ENCODE results near the gene RAB40A.
A peak's percentile ranks its signal among the peaks of the same experiment; 100 is the strongest.

RAB40A gene, protein sequence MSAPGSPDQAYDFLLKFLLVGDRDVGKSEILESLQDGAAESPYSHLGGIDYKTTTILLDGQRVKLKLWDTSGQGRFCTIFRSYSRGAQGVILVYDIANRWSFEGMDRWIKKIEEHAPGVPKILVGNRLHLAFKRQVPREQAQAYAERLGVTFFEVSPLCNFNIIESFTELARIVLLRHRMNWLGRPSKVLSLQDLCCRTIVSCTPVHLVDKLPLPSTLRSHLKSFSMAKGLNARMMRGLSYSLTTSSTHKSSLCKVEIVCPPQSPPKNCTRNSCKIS

DNA sequence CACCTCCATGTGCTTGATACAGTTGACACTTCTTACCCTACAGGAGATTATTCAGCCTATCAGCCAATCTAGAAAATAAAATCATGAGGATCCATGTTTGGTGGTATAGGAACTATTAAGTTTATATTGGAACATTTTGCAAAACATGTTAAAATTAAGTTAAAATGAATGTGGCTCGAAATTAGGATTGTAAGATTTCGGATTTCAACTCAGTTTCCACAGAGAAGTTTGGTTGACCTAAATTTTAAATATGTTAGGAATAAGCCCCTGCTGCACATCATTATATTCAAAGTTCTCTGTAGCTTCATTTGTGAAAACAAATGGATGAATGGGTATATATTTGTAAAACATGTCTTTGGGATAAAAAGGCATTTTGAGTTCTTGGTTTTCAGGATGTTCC lies at the start of gene RAB40A:
TSS of gene RAB40A (minus strand) at position 101 of the 400 bp plus-strand sequence. CDS start 18,733 bp downstream, outside the sequence.
- DNase-seq = no peak
- in situ Hi-C loops (cut with HindIII; ENCODE audit: low pct_ligation_motif_present, low pct_unique_long_range_greater_than_20kb, low sequenced_read_pairs) = no loop called here

DNA sequence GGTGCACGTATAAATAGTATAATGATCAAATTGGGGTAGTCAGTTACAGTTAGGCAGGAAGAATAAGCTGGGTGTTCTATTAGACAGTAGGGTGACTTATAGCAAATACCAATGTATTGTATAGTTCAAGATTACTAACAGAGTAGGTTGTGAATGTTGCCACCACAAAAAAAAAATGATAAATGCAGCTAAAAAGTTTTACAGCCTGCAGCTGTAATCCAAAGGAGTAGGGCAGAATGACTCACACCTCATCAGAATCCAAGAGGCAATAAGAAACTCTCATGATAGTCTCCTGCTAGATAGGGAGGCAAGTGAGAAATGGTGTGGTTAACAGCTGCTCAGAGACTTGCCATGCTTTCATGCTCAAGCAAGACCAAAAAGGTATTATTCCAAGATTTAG lies 46.5 kb upstream of the RAB40A start:
- DNase-seq = no peak
- in situ Hi-C loops (cut with HindIII; ENCODE audit: low pct_ligation_motif_present, low pct_unique_long_range_greater_than_20kb, low sequenced_read_pairs) = no loop called here

DNA sequence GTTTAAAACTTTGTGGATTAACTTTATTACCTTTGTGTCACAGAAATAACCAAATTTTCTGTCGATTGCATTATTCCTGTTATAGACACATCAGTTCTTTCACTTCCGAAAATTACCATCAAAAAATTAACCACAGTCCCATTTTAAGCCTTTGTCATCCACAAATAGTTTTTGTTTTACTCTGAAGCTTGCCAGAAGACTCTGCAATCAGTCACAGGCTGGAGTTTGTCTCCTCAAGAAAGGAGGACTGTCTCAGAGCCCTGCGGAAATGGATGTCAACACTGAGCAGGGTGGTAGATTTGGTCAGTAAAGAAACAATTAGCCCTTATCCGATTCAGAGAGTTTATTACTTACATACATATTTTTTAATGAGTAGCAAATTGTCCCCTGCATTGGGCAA lies 45.9 kb upstream of the RAB40A start:
- in situ Hi-C loops (cut with HindIII; ENCODE audit: low pct_ligation_motif_present, low pct_unique_long_range_greater_than_20kb, low sequenced_read_pairs) = no loop called here

DNA sequence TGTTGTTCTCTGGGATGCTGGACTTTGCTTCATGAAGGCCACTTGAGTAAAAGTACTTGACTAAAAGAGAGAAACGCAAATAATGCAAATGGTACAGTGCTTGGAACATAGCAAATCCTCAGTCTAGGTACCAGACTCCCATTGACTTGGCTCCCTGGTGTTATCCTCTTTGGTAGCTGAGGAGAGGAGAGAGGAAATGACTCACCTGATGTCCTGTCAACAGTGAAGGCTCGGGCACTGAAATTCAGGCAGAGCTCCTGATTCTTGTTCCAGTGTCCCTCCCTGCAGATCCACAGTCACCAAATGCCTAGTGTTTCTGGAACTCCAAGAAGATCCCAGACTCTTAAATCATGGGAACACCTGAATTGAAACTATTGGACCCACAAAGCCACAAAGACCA lies 43.5 kb upstream of the RAB40A start:
- in situ Hi-C loops (cut with HindIII; ENCODE audit: low pct_ligation_motif_present, low pct_unique_long_range_greater_than_20kb, low sequenced_read_pairs) = no loop called here
- DNase-seq = no peak

More for the DNA sequence above, 45.9 kb upstream of the RAB40A start:
- DNase-seq = no peak

DNA sequence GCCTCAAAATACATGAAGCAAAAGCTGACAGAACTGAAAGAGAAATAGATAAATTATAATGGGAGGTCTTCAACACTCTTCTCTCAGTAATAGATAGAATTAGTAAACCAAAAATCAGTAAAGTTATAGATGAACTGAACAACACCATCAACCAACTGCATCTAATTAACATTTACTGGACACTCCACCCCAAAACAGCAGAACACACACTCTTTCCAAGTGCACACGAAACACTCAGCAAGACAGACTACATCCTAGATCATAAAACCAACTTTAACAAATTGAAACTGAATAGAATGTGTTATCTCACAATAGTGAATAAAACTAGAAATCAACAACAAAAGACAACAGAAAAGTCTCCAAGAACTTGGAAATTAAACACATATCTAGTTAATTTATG lies 41.0 kb upstream of the RAB40A start:
- DNase-seq = no peak
- in situ Hi-C loops (cut with HindIII; ENCODE audit: low pct_ligation_motif_present, low pct_unique_long_range_greater_than_20kb, low sequenced_read_pairs) = no loop called here

DNA sequence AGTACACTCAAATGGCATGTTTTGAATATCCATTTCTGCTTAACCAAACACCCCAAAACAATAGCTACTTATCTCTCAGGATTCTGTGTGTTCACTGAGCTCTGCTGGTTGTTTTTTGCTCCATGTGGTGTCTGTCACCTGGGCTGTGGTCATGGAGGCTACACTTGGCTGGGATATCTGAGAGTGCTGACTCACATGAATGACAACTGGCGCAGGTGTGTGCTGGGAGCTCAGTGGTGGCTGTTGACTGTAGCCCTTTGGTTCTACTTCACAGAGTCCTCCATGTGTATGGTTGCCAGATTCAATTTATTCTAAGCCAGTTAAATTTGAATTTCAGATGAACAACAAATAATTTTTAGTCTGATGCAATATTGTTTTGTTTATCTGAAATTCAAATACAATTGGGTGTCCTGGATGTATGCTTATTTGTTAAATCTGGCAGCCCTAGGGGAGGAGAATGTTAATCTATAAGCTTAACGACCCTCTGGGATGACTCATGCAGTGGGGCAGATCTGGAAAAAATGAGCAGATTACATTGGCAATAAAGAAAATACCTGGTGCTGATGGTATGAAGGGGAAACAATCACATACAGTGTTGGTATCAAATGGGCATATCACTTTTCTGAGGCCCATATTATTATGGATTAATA lies 37.8 kb upstream of the RAB40A start:
- no peak for DNase-seq
- in situ Hi-C loops (cut with HindIII; ENCODE audit: low pct_ligation_motif_present, low pct_unique_long_range_greater_than_20kb, low sequenced_read_pairs) = no loop called here

DNA sequence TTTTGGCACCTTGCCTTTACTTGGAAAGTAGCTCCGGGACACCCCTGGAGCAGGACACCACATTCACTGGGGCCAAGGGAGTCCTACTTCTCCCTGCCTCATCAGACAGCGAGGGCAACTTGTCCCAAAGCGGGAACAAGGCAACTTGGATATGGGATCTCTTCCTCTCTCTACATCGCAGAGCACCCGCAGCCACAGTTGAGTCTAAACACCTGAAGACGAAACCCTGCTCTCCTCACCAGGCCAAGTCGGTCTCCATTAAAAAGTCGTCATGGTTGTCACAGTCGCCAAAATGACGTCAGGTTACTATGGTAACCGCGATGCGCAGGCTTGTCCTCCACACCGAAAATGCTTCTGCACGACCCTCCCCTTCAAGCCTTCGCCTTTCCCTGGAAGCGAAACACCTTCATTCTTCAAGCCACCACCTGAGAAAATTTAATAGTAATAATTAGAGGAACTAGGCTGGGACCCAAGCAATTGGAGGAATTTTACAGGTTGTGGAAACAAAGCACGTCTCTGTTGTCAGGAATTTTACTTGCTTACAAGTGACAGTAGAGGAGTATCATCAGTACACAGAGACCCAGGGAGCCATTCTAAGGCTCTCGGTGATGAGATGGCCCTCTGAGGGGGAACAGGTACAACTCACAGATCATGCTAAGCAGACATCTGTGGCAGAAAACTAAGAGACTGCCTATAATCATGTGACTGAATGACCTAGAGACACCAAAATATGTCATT lies 35.6 kb upstream of the RAB40A start:
- peak; percentile 68 for DNase-seq
- in situ Hi-C loops (cut with HindIII; ENCODE audit: low pct_ligation_motif_present, low pct_unique_long_range_greater_than_20kb, low sequenced_read_pairs) = no loop called here

DNA sequence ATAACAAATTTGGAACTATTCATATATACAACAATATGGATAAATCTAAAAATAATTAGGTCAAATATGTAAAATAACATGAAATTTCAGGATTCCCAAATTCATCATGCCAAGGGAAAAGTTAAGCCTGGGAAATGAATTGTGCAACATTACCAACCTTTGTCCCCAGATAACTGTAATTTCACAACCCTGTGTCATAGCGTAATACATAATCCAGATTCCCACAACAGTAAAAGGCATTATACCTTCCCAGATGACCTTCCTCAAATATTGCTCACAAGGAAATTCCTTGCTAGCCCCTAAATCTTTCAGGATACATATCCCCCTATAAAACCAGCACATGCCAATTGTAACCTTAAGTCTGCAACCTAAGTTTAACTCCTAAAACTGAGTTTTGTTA lies 32.9 kb upstream of the RAB40A start:
- no peak for DNase-seq
- in situ Hi-C loops (cut with HindIII; ENCODE audit: low pct_ligation_motif_present, low pct_unique_long_range_greater_than_20kb, low sequenced_read_pairs) = no loop called here

DNA sequence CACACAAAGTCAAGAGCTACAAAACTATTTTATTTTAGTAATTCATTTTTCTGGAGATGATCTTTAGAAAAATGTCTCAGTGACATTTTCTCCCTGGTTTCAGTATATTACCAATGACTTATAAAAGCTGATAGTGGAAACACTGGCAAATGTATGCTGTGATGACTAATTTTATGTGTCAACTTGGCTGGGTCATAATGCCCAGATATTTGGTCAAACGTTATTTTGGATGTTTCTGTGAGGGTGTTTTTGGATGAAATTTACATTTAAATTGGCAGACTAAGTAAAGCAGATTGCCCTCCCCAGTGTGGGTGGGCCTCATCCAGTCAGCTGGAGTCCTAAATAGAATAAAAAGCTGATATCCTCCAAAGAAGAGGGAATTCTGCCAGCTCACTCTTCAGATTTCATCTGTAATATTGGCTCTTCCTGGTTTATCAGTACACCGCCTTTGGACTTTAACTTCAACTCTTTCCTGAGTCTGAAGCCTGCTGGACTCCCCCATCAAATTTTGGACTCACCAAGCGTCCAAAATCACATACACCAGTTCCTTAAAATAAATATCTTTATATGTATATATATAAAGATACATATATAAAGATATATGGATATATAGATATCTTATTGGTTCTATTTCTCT lies 31.2 kb upstream of the RAB40A start:
- DNase-seq = no peak
- in situ Hi-C loops (cut with HindIII; ENCODE audit: low pct_ligation_motif_present, low pct_unique_long_range_greater_than_20kb, low sequenced_read_pairs) = no loop called here

DNA sequence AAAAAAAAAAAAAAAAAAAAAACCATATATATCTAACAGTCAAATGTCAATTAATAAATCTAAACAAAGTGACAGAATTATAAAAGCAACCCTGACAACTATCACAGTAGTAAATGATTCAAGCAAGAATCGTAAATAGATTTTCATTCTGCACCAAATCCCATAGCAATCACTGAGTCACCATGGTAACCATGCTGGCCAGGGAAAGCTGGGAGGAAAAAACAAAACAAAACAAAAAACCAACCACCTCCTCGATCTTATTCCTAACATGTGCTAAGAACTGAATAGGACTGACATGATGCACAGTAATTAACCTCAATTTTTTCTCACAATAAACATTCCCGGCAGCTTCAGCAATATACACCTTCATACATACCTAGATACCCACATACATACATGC lies 30.6 kb upstream of the RAB40A start:
- DNase-seq = no peak
- in situ Hi-C loops (cut with HindIII; ENCODE audit: low pct_ligation_motif_present, low pct_unique_long_range_greater_than_20kb, low sequenced_read_pairs) = no loop called here

DNA sequence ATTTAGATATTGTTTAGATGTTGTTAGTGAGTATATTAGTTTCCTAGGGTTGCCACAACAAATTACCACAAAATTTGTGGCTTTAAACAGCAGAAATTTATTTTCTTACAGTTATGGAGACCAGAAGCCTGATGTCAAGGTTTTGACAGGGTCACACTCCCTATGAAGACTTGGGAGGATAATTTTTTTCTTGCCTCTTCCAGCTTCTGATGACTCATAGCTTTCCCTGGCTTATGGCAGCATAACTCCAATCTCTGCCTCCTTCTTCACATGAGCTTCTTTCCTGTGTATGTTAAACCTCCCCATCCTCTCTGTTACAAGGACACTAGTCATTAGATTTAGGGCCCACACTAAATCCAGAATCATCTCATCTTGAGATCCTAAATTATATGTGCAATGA lies 20.9 kb upstream of the RAB40A start:
- no peak for DNase-seq
- in situ Hi-C loops (cut with HindIII; ENCODE audit: low pct_ligation_motif_present, low pct_unique_long_range_greater_than_20kb, low sequenced_read_pairs) = no loop called here

DNA sequence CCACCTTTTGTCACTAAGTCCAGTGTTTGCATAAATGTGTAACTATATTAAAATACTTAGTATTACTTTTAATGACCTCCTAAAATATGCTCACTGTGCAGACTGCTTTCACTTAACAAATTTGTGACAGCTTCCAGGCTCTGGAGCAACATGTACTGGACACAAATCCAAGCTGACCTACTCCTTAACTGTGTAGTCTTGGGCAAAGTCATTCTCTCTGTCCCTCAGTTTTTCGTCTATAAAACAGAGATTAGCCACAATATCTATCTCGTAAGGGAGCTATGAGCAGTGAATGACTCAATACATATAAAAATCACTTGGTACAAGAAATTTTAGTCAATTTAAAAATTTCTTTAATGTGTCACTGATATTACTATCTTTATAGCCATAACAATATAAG lies 20.4 kb upstream of the RAB40A start:
- DNase-seq = no peak
- in situ Hi-C loops (cut with HindIII; ENCODE audit: low pct_ligation_motif_present, low pct_unique_long_range_greater_than_20kb, low sequenced_read_pairs) = no loop called here

DNA sequence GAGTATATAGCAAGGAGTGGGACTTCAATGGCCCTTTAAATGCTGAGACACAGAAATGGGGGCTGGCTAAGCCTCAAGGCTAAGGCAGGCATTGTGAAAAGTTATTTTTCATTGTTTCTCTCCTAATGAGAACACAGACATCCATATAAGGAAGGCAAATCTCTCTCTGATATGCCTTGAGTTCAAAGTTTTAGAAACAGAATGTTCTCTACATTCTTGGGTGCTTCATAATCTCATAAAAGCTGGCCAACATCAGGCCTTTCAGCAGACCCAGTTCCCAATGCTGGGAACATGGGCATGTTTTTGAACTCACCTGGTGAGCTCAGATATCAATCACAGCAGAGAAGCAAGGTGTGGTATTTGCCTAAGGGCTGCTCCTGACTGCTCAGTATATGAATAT lies 19.4 kb upstream of the RAB40A start:
- in situ Hi-C loops (cut with HindIII; ENCODE audit: low pct_ligation_motif_present, low pct_unique_long_range_greater_than_20kb, low sequenced_read_pairs) = no loop called here

DNA sequence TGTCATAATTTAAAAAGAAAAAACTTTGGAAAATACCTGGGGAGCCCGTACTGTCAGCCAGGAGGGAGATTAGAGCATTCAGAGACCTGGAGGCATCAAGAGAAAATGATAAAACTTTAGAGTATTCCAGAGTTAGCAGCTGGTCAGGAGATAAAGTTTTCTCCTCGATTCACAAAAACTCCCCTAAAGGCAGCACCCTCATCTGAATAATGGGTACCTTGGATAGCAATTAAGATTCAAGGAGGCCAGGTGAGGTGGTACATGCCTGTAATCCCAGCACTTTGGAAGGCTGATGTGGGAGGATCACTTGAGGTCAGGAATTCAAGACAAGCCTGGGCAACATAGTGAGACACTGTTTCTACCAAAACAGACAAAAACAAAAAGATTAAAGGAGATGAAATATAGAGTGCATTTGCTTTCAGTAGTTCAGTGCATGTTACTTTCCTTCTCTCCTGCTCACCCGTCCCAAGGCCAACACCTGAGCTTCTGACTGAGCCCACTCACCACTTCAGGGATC lies 18.6 kb upstream of the RAB40A start:
- DNase-seq = no peak
- in situ Hi-C loops (cut with HindIII; ENCODE audit: low pct_ligation_motif_present, low pct_unique_long_range_greater_than_20kb, low sequenced_read_pairs) = no loop called here

More for the DNA sequence above, 19.4 kb upstream of the RAB40A start:
- DNase-seq = no peak

DNA sequence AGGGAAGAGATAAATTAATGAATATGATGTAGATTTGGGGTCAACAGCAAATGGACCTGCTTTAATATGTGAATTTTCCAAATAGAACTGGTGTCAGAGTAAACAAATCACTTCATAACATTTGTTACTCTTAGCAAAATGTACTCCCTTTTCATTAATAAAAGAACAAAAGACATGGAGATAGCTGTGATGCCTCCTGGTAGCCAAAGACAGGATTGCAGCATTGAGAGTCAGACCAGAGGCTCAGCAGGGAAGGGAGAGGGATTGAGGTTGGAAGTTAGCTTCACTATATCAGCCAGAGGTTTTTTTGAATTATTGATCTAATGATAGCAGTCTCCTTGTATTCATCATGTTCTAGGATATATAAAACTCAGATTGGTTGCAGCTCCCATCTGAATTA lies 17.4 kb upstream of the RAB40A start:
- in situ Hi-C loops (cut with HindIII; ENCODE audit: low pct_ligation_motif_present, low pct_unique_long_range_greater_than_20kb, low sequenced_read_pairs) = no loop called here

DNA sequence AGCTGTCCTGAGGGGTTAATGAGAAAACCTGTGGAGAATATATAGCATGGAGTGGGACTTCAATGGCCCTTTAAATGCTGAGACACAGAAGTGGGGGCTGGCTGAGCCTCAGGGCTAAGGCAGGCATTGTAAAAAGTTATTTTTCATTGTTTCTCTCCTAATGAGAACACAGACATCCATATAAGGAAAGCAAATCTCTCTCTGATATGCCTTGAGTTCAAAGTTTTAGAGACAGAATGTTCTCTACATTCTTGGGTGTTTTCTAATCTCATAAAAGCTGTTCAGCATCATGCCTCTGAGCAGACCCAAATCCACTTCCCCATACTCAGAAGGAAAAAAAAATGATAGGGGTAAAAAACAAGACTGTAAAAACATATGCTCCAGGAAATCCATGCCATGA lies 16.8 kb upstream of the RAB40A start:
- in situ Hi-C loops (cut with HindIII; ENCODE audit: low pct_ligation_motif_present, low pct_unique_long_range_greater_than_20kb, low sequenced_read_pairs) = no loop called here

More for the DNA sequence above, 17.4 kb upstream of the RAB40A start:
- no peak for DNase-seq

DNA sequence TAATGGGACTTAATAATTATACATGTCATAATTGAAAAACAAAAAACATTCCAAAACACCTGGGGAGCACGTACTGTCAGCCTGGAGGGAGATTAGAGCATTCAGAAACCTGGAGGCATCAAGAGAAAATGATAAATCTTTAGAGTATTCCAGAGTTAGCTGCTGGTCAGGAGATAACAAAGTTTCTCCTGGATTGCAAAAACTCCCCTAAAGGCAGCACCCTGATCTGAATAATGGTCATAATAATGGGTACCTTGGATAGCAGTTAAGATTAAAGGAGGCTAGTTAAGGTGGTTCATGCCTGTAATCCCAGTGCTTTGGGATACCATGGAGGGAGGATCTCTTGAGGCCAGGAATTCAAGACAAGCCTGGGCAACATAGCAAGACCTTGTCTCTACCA lies 15.9 kb upstream of the RAB40A start:
- in situ Hi-C loops (cut with HindIII; ENCODE audit: low pct_ligation_motif_present, low pct_unique_long_range_greater_than_20kb, low sequenced_read_pairs) = no loop called here

More for the DNA sequence above, 16.8 kb upstream of the RAB40A start:
- no peak for DNase-seq

DNA sequence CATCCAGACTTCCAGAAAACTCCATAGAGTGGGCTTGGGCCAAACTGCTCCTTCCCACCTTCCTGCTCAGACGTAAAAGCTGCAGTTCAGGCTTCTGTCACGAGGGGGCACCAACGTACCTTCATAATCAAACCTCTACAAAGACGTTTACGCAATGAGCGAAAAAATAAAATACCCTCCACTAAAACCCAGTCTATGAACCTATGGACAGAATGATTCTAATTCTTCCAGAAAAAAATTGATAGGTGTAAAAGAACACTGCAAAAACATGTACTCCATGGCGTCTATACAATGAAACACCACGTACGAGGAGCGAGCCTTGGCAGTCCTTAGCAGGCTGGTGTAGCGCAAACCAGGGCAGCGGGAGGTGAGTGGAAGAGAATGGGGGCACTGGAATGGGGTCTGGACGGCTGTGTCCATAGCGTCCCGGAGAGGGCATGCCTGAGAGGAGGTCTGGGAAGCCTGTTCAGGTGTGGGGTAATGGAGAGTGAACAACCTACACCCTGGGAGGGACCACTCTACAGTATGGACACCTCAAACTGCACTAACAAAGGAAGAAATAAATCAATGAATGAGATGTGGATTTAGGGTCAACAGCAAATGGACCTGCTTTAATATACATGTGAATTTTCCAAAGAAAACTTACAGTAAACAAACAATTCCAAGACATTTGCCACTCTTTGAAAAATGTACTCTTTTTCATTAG lies 14.4 kb upstream of the RAB40A start:
- in situ Hi-C loops (cut with HindIII; ENCODE audit: low pct_ligation_motif_present, low pct_unique_long_range_greater_than_20kb, low sequenced_read_pairs) = no loop called here
- peak; percentile 58 for DNase-seq

More for the DNA sequence above, 15.9 kb upstream of the RAB40A start:
- DNase-seq = no peak
